GM12801 (cell line): ENCODE data around the gene SFR1.

Source experiments
- CTCF ChIP-seq: IDR thresholded peaks from one replicate; pipeline ENCODE4 v1.5.1; 2011; ENCODE audit warnings: control low read depth; ENCODE audit not compliant: insufficient read length; ENCODE audit errors: extremely low read depth

The SFR1 gene

GRCh38 chr10:104170610-104171254, 48.8 kb downstream of the SFR1 start:
- TF ChIP-seq CTCF = no peak
